SU-DHL-6 (cell line): Measurements from ENCODE around the gene SLC24A3.

Experiments used
- H2AFZ ChIP-seq: fragments of 200-600 bp; sonication (generic); 2 replicates; pipeline ENCODE4 v1.6.1; 2014; ENCODE audit warnings: low read depth, mild to moderate bottlenecking, moderate library complexity, mixed read lengths, antibody characterized with exemption, low read length; ENCODE audit not compliant: severe bottlenecking
- H3F3A ChIP-seq: fragments of 200-600 bp; shearing (Covaris generic); 2 replicates; pipeline ENCODE4 v1.6.0; 2016; ENCODE audit warnings: antibody characterized with exemption, mild to moderate bottlenecking; ENCODE audit not compliant: insufficient read depth
- H3K27ac ChIP-seq: fragments of 200-600 bp; sonication (generic); 2 replicates; pipeline ENCODE4 v1.5.1; 2016; ENCODE audit warnings: low read depth, mild to moderate bottlenecking, low read length, moderate library complexity, mixed read lengths
- H3K27me3 ChIP-seq: fragments of 200-600 bp; sonication (generic), shearing (Covaris generic); 2 replicates; pipeline ENCODE4 v1.6.0; 2014; ENCODE audit warnings: mild to moderate bottlenecking, low read length
- H3K36me3 ChIP-seq: fragments of 200-600 bp; sonication (generic); 2 replicates; pipeline ENCODE4 v1.6.1; 2014; ENCODE audit warnings: mild to moderate bottlenecking, low read length, mixed read lengths
- H3K4me2 ChIP-seq: fragments of 300-600, 200-600 bp; shearing (Covaris generic), sonication (generic); 2 replicates; pipeline ENCODE4 v1.6.0; 2014; ENCODE audit warnings: low read length, low read depth, mild to moderate bottlenecking; ENCODE audit not compliant: poor library complexity, severe bottlenecking
- H3K4me3 ChIP-seq: fragments of 200-600 bp; sonication (generic); 2 replicates; pipeline ENCODE4 v1.5.1; 2014; ENCODE audit warnings: antibody characterized with exemption, low read length, mild to moderate bottlenecking, mixed read lengths; ENCODE audit not compliant: insufficient read depth, poor library complexity, severe bottlenecking
- H3K79me2 ChIP-seq: fragments of 200-600 bp; sonication (generic); 2 replicates; pipeline ENCODE4 v1.6.1; 2014; ENCODE audit warnings: mild to moderate bottlenecking, low read length, moderate library complexity; ENCODE audit not compliant: insufficient read depth
- H3K9ac ChIP-seq: fragments of 200-600 bp; sonication (generic); 2 replicates; pipeline ENCODE4 v1.7.0; 2014; ENCODE audit warnings: mild to moderate bottlenecking, low read length
- H3K9me2 ChIP-seq: fragments of 200-600 bp; sonication (generic); replicated peaks from 2 replicates; pipeline ENCODE4 v1.6.1; 2014; ENCODE audit warnings: low read length; ENCODE audit not compliant: insufficient read depth
- H3K9me3 ChIP-seq: fragments of 200-600 bp; sonication (generic); 2 replicates; pipeline ENCODE4 v1.6.1; 2014; ENCODE audit warnings: low read length, mixed read lengths; ENCODE audit not compliant: insufficient read depth
- H4K20me1 ChIP-seq: fragments of 200-600 bp; sonication (generic); 2 replicates; pipeline ENCODE4 v1.6.1; 2014; ENCODE audit warnings: low read depth, mild to moderate bottlenecking, antibody characterized with exemption, low read length, moderate library complexity, mixed read lengths
- CTCF ChIP-seq: fragments of 200-600 bp; sonication (generic); IDR thresholded peaks from one replicate; pipeline ENCODE4 v1.5.1; 2017; ENCODE audit warnings: antibody characterized with exemption, mild to moderate bottlenecking, low read length, moderate library complexity; ENCODE audit not compliant: insufficient read depth, poor library complexity, severe bottlenecking
- EZH2phosphoT487 ChIP-seq: fragments of 200-600 bp; sonication (generic), shearing (Covaris generic); conservative IDR thresholded peaks from 2 replicates; pipeline ENCODE4 v1.6.1; 2018; ENCODE audit warnings: mild to moderate bottlenecking, antibody characterized with exemption, low read length, moderate library complexity, mixed read lengths

Gene SLC24A3

GRCh38 chr20:19497064-19497463 is 284.6 kb downstream of the SLC24A3 start:
- no peak overlapping the region for H2AFZ ChIP-seq

GRCh38 chr20:19498756-19499155 is 286.3 kb downstream of the SLC24A3 start:
- Histone ChIP-seq H3K9ac (no peak overlapping the region), H3K9me2 (no peaks in the 10 kb centered on the region), H2AFZ (no peak overlapping the region), H3K4me2 (no peak overlapping the region), H3K79me2 (no peaks in the 10 kb centered on the region), H3K4me3 (no peak overlapping the region), H3F3A (no peaks in the 10 kb centered on the region), H3K9me3 (no peaks in the 10 kb centered on the region), H3K27me3 (no peaks in the 10 kb centered on the region), H4K20me1 (no peaks in the 10 kb centered on the region), H3K36me3 (no peaks in the 10 kb centered on the region), H3K27ac (no peak overlapping the region)
- no peak for TF ChIP-seq EZH2phosphoT487
- no peak for TF ChIP-seq CTCF

More at GRCh38 chr20:19497064-19497463, 284.6 kb downstream of the SLC24A3 start:
- no peak overlapping the region for H3K9ac ChIP-seq
- TF ChIP-seq EZH2phosphoT487: no peak
- no peak for TF ChIP-seq CTCF
- H3K36me3 ChIP-seq: no peaks in the 10 kb centered on the region
- no peak overlapping the region for H3K27ac ChIP-seq
- no peaks in the 10 kb centered on the region for H3K79me2 ChIP-seq
- no peak overlapping the region for H3K4me2 ChIP-seq
- no peak overlapping the region for H3K4me3 ChIP-seq
- no peaks in the 10 kb centered on the region for H3K9me2 ChIP-seq
- H4K20me1 ChIP-seq: no peaks in the 10 kb centered on the region
- no peaks in the 10 kb centered on the region for H3F3A ChIP-seq
- no peaks in the 10 kb centered on the region for H3K27me3 ChIP-seq
- no peaks in the 10 kb centered on the region for H3K9me3 ChIP-seq

GRCh38 chr20:19501476-19502115 is 289.2 kb downstream of the SLC24A3 start:
- Histone ChIP-seq H3K36me3 (no peaks in the 10 kb centered on the region), H3K4me2 (no peak overlapping the region), H3F3A (no peaks in the 10 kb centered on the region), H3K27ac (no peak overlapping the region), H2AFZ (no peak overlapping the region), H3K9ac (no peak overlapping the region), H4K20me1 (no peaks in the 10 kb centered on the region), H3K27me3 (no peaks in the 10 kb centered on the region), H3K79me2 (no peaks in the 10 kb centered on the region), H3K9me3 (no peaks in the 10 kb centered on the region), H3K9me2 (no peaks in the 10 kb centered on the region), H3K4me3 (no peak overlapping the region)
- no peak for TF ChIP-seq CTCF
- no peak for TF ChIP-seq EZH2phosphoT487
